GM23338 (cell line): Measurements from ENCODE around the gene ONECUT1. TPM values are rescaled to one million over a fixed set of nuclear protein-coding genes. Genes with fewer than 3 reads are reported as not detected.
A peak's percentile ranks its signal among the peaks of the same experiment; 100 is the strongest.

Experiments used
- ATAC-seq: fragments of 200-7000 bp; cut with Tn5 transposase; 3 replicates; pipeline ENCODE4 v1.9.1; 2020
- DNase-seq: peaks from one replicate; pipeline ENCODE4 v3.0.0-alpha.2; 2015; ENCODE audit warnings: low spot score
- H2AFZ ChIP-seq: fragments of 200-600 bp; sonication (generic); 2 replicates; pipeline ENCODE4 v1.8.0; 2016; ENCODE audit warnings: antibody characterized with exemption, mild to moderate bottlenecking, moderate library complexity
- H3F3A ChIP-seq: fragments of 200-600 bp; sonication (generic); replicated peaks from 2 replicates; pipeline ENCODE4 v1.8.0; 2017; ENCODE audit warnings: antibody characterized with exemption, mixed run types, low read depth
- H3K27ac ChIP-seq: fragments of 200-600 bp; sonication (generic); 2 replicates; pipeline ENCODE4 v1.6.1; 2016; ENCODE audit warnings: low read depth
- H3K27me3 ChIP-seq: fragments of 200-600 bp; sonication (generic); 2 replicates; pipeline ENCODE4 v1.8.0; 2016; ENCODE audit warnings: mild to moderate bottlenecking, mixed run types, moderate library complexity; ENCODE audit not compliant: insufficient read depth
- H3K36me3 ChIP-seq: fragments of 200-600 bp; sonication (generic); 2 replicates; pipeline ENCODE4 v1.8.0; 2016; ENCODE audit warnings: mild to moderate bottlenecking; ENCODE audit not compliant: insufficient read depth
- H3K4me1 ChIP-seq: fragments of 200-600 bp; sonication (generic); 2 replicates; pipeline ENCODE4 v1.8.0; 2016; ENCODE audit warnings: mild to moderate bottlenecking, moderate library complexity; ENCODE audit not compliant: insufficient read depth
- H3K4me2 ChIP-seq: fragments of 200-600 bp; sonication (generic); 2 replicates; pipeline ENCODE4 v1.7.1; 2017; ENCODE audit warnings: mixed run types
- H3K4me3 ChIP-seq: fragments of 200-600 bp; sonication (generic); 2 replicates; pipeline ENCODE4 v1.6.1; 2016; ENCODE audit warnings: mixed run types
- H3K79me2 ChIP-seq: fragments of 200-600 bp; sonication (generic); replicated peaks from 2 replicates; pipeline ENCODE4 v1.8.0; 2017; ENCODE audit warnings: mild to moderate bottlenecking; ENCODE audit not compliant: insufficient read depth
- H3K9me2 ChIP-seq: fragments of 200-600 bp; sonication (generic); 2 replicates; pipeline ENCODE4 v1.8.0; 2017; ENCODE audit not compliant: insufficient read depth
- H4K20me1 ChIP-seq: fragments of 200-600 bp; sonication (generic); replicated peaks from 2 replicates; pipeline ENCODE4 v1.8.0; 2017; ENCODE audit warnings: mild to moderate bottlenecking; ENCODE audit not compliant: insufficient read depth
- H3K27ac Mint-ChIP-seq: 2 replicates; pipeline ENCODE4 v1.8.0; 2020; ENCODE audit warnings: inconsistent platforms, mild to moderate bottlenecking, moderate library complexity, mixed read lengths
- H3K27me3 Mint-ChIP-seq: 3 replicates; pipeline ENCODE4 v1.8.0; 2022; ENCODE audit warnings: low read depth, mild to moderate bottlenecking, moderate library complexity, mixed read lengths, inconsistent platforms; ENCODE audit not compliant: insufficient read depth, poor library complexity
- H3K36me3 Mint-ChIP-seq: 3 replicates; pipeline ENCODE4 v1.8.0; 2021; ENCODE audit warnings: low read depth, mild to moderate bottlenecking, inconsistent platforms, moderate library complexity, mixed read lengths
- H3K4me1 Mint-ChIP-seq: 3 replicates; pipeline ENCODE4 v1.8.0; 2020; ENCODE audit warnings: mild to moderate bottlenecking, inconsistent platforms, mixed read lengths
- H3K4me3 Mint-ChIP-seq: 3 replicates; pipeline ENCODE4 v1.8.0; 2021; ENCODE audit warnings: moderate library complexity, mild to moderate bottlenecking, inconsistent platforms, mixed read lengths
- H3K9me3 Mint-ChIP-seq: 3 replicates; pipeline ENCODE4 v1.8.0; 2020; ENCODE audit warnings: moderate library complexity, mild to moderate bottlenecking, inconsistent platforms, mixed read lengths
- CREB1 ChIP-seq: fragments of 250-450 bp; sonication (Bioruptor Pico); IDR thresholded peaks from 2 replicates; pipeline ENCODE4 v1.5.0; 2020; ENCODE audit warnings: low read depth, mild to moderate bottlenecking, moderate library complexity
- CTCF ChIP-seq, 2 experiments: fragments of 200-600 bp in 1 of 2; sonication (generic) in 1 of 2; conservative IDR thresholded peaks; 2 replicates each; pipeline versions ENCODE4 v1.5.1 to v1.6.1; 2016 to 2017; ENCODE audit warnings: antibody characterized with exemption in 2 of 2, low read depth in 2 of 2, mild to moderate bottlenecking in 2 of 2, moderate library complexity in 1 of 2
- ETS1 ChIP-seq: IDR thresholded peaks from 2 replicates; pipeline ENCODE4 v1.6.1; 2016; ENCODE audit warnings: antibody characterized with exemption
- EZH2 ChIP-seq: fragments of 200-600 bp; sonication (generic); IDR thresholded peaks from one replicate; pipeline ENCODE4 v1.8.0; 2017; ENCODE audit warnings: antibody characterized with exemption, mild to moderate bottlenecking, low read depth; ENCODE audit not compliant: unreplicated experiment
- EZH2phosphoT487 ChIP-seq: fragments of 200-600 bp; sonication (generic); IDR thresholded peaks from one replicate; pipeline ENCODE4 v1.8.1; 2018; ENCODE audit warnings: antibody characterized with exemption; ENCODE audit not compliant: unreplicated experiment
- POLR2AphosphoS5 ChIP-seq: IDR thresholded peaks from 2 replicates; pipeline ENCODE4 v1.6.1; 2016; ENCODE audit warnings: antibody characterized with exemption, low read depth
- STAT1 ChIP-seq: IDR thresholded peaks from one replicate; pipeline ENCODE4 v1.6.1; 2016; ENCODE audit warnings: antibody characterized with exemption; ENCODE audit not compliant: unreplicated experiment
- ZNF331 ChIP-seq: fragments of 250-450 bp; sonication (Bioruptor Pico); IDR thresholded peaks from 2 replicates; pipeline ENCODE4 v1.5.0; 2020; ENCODE audit warnings: low read depth, mild to moderate bottlenecking, moderate library complexity
- polyA plus RNA-seq: library from polyadenylated mRNA; unstranded; fragments of >200 nt; fragmentation: Nextera tagmentation; extraction: Ambion mirVana; gene quantifications from 2 replicates; pipeline ENCODE4 v1.2.1, GENCODE V29; 2016
- total RNA-seq: library from RNA; depleted of rRNA; stranded (reverse); fragments of >200 nt; shearing (Covaris generic); gene quantifications from 2 replicates; pipeline ENCODE4 v1.2.3, GENCODE V29; 2014
- TF ChIP-seq, protein P1 (sequence below): fragments of 250-450 bp; sonication (Bioruptor Pico); IDR thresholded peaks from 2 replicates; pipeline ENCODE4 v1.5.0; 2020; ENCODE audit warnings: mild to moderate bottlenecking, moderate library complexity

The ONECUT1 gene
- total and polyA plus RNA-seq, 2 experiments from 2014 or later, result 4.3 to 9.4 TPM

DNA sequence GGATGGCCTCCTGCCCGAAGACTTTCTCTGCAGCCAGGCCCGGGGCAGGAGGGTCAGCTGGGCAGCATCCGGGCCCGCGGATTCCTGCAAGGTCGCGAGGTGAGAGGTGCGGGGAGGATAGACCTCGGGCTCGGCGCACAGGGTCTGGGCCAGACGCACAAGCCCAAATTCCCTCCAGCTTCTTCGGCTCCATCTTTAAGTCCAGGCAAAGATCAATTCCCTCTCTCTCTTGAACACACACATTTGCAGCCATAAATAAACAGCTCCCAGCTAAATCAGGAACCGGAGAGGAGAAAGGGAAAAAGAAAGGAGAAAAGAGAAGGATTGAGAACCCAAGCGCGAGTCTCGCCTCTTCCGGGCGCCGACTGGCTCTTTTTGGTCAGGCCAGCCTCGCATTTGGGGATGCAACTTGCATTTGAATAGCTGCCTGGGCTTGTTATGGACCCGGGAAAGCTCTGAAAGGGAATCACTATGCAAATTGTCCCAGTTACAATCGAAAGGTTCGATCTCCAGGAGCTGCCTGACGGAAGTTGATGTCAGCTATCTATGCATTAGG is 14.5 kb upstream of the ONECUT1 start (continued):
- TF ChIP-seq, protein P1, sequence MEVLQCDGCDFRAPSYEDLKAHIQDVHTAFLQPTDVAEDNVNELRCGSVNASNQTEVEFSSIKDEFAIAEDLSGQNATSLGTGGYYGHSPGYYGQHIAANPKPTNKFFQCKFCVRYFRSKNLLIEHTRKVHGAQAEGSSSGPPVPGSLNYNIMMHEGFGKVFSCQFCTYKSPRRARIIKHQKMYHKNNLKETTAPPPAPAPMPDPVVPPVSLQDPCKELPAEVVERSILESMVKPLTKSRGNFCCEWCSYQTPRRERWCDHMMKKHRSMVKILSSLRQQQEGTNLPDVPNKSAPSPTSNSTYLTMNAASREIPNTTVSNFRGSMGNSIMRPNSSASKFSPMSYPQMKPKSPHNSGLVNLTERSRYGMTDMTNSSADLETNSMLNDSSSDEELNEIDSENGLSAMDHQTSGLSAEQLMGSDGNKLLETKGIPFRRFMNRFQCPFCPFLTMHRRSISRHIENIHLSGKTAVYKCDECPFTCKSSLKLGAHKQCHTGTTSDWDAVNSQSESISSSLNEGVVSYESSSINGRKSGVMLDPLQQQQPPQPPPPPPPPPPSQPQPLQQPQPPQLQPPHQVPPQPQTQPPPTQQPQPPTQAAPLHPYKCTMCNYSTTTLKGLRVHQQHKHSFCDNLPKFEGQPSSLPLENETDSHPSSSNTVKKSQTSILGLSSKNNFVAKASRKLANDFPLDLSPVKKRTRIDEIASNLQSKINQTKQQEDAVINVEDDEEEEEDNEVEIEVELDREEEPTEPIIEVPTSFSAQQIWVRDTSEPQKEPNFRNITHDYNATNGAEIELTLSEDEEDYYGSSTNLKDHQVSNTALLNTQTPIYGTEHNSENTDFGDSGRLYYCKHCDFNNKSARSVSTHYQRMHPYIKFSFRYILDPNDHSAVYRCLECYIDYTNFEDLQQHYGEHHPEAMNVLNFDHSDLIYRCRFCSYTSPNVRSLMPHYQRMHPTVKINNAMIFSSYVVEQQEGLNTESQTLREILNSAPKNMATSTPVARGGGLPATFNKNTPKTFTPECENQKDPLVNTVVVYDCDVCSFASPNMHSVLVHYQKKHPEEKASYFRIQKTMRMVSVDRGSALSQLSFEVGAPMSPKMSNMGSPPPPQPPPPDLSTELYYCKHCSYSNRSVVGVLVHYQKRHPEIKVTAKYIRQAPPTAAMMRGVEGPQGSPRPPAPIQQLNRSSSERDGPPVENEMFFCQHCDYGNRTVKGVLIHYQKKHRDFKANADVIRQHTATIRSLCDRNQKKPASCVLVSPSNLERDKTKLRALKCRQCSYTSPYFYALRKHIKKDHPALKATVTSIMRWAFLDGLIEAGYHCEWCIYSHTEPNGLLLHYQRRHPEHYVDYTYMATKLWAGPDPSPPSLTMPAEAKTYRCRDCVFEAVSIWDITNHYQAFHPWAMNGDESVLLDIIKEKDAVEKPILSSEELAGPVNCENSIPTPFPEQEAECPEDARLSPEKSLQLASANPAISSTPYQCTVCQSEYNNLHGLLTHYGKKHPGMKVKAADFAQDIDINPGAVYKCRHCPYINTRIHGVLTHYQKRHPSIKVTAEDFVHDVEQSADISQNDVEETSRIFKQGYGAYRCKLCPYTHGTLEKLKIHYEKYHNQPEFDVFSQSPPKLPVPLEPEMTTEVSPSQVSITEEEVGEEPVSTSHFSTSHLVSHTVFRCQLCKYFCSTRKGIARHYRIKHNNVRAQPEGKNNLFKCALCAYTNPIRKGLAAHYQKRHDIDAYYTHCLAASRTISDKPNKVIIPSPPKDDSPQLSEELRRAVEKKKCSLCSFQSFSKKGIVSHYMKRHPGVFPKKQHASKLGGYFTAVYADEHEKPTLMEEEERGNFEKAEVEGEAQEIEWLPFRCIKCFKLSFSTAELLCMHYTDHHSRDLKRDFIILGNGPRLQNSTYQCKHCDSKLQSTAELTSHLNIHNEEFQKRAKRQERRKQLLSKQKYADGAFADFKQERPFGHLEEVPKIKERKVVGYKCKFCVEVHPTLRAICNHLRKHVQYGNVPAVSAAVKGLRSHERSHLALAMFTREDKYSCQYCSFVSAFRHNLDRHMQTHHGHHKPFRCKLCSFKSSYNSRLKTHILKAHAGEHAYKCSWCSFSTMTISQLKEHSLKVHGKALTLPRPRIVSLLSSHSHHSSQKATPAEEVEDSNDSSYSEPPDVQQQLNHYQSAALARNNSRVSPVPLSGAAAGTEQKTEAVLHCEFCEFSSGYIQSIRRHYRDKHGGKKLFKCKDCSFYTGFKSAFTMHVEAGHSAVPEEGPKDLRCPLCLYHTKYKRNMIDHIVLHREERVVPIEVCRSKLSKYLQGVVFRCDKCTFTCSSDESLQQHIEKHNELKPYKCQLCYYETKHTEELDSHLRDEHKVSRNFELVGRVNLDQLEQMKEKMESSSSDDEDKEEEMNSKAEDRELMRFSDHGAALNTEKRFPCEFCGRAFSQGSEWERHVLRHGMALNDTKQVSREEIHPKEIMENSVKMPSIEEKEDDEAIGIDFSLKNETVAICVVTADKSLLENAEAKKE, result no peak
- TF ChIP-seq ZNF331 (no peak), EZH2phosphoT487 (no peak), POLR2AphosphoS5 (peak; percentile 39; the same call in 1 of the 2 replicates)

GRCh38 chr15:52803467-52804306 is 13.6 kb upstream of the ONECUT1 start:
- Histone ChIP-seq H3K9me2 (no peaks in the 10 kb centered on the region), H2AFZ (no peak overlapping the region), H3K4me1 (peaks cover 63% of the 10 kb centered on the region), H3K36me3 (no peaks in the 10 kb centered on the region; the same call in 1 of the 2 replicates), H3K4me2 (peak overlapping the region; percentile 88), H3K4me3 (peak overlapping the region; percentile 66), H3K27ac (peak overlapping the region; percentile 92; the same call in 1 of the 2 replicates), H3F3A (peaks cover 19% of the 10 kb centered on the region), H3K79me2 (peaks cover 19% of the 10 kb centered on the region), H3K27me3 (peaks cover 84% of the 10 kb centered on the region), H4K20me1 (peaks cover 19% of the 10 kb centered on the region)
- Mint-ChIP-seq H3K4me1 (peaks cover 63% of the 10 kb centered on the region), H3K36me3 (peaks cover 38% of the 10 kb centered on the region), H3K9me3 (peaks cover 16% of the 10 kb centered on the region; the same call in 1 of the 3 replicates), H3K27ac (peak overlapping the region; percentile 94), H3K4me3 (peak overlapping the region; percentile 76), H3K27me3 (peaks cover 59% of the 10 kb centered on the region)
- no peak for ATAC-seq
- peak; percentile 47 for DNase-seq
- TF ChIP-seq STAT1 (no peak), CTCF (conservative IDR thresholded peaks at IDR 0.05; ENCODE audit: low read depth in 2 of 2) (no peak), ETS1 (no peak), POLR2AphosphoS5 (no peak), EZH2 (peak; percentile 25), CREB1 (CRISPR knock-in tag) (0 out of 2 replicates have a peak, but pooled peaks have one; percentile 16), EZH2phosphoT487 (no peak)
